ENCODE measurements around the gene MRPL20. TPM values are rescaled to one million over a fixed set of nuclear protein-coding genes. Genes with fewer than 3 reads are reported as not detected.

MRPL20 gene
- total and polyA plus RNA-seq, 9 of the 15 experiments (the other 6 are each of a cell fraction or from before 2014, with no cell fraction given): 180 to 671 (median 229) TPM

DNA sequence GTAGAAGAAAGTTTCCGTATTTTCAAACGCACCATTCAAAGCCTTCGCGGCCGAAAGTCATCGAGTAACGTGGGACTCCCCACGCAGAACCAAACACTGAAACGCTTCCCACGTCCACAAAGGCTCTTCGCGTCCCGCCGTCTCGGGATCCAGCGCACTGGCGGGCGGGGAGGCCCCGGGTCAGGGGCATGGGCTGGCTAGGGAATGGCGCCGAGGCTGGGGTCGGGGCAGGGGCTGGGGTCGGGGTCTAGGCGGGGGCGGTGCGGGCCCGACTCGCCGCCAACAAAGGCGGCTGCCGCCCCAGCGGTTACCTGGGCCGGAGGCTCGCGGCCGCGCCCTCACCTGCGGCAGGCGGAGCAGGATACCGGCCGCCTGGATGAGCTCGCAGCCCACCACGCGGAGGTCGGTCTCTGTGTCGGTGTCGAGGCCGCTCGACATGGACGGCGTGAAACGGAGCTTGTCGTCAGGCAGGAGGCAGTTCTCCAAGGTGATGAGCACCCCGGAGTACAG, 8.4 kb downstream of the MRPL20 start:
- peaks cover 19 to 43% of the 10 kb centered on the region in 2 experiments for H3K4me1 ChIP-seq (replicated peaks in 1 of 2; ENCODE audit: control insufficient read depth in 2 of 2, insufficient read depth in 2 of 2, low read length in 2 of 2)
- H2AFZ ChIP-seq (ENCODE audit: low read depth, low read length): peak overlapping the region; percentile 89
- DNase-seq (ENCODE audit: extremely low read depth in 1 of 4, low spot score in 3 of 4): peak in 2 of 4 experiments; percentile 73
- H3K4me2 ChIP-seq (ENCODE audit: insufficient read depth, low read length): peak overlapping the region; percentile 98
- in situ Hi-C loops (cut with MboI) (no loop called here), intact Hi-C loops (cut with micrococcal nuclease) (loop anchor here (1.0 to 10.0 kb wide), 2 partner anchors 23 to 116 kb away; partner anchors contain the start of genes ATAD3A and AURKAIP1)
- POLR2A ChIA-PET: interaction anchor here (0.7 to 5.2 kb wide), 17 partner anchors 9 to 440 kb away, joined by 3 to 58 read pairs (median 4); partner anchors contain the start of genes ANKRD65, AURKAIP1 and MRPL20
- ATAC-seq: peak; percentile 0; the same call in 2 of the 3 replicates
- no peak for FAIRE-seq
- peaks cover 76% of the 10 kb centered on the region for H3K36me3 ChIP-seq (ENCODE audit: control insufficient read depth, insufficient read depth, low read length)
- no TSS peak for BruUV-seq (replicated peaks)
- H4K20me1 ChIP-seq (replicated peaks; ENCODE audit: control insufficient read depth, insufficient read depth, low read length): peaks cover 14% of the 10 kb centered on the region
- H3K79me2 ChIP-seq (ENCODE audit: control insufficient read depth, insufficient read depth, low read length): peaks cover 76% of the 10 kb centered on the region
- under 1% methylated on average over 42 of the region's 54 CpGs for WGBS (ENCODE audit: insufficient coverage, low coverage, missing lambda C conversion rate)
- peak overlapping the region; percentile 96 to 100 for H3K9ac ChIP-seq (ENCODE audit: insufficient read depth in 1 of 2, low read depth in 2 of 2, low read length in 2 of 2)
- peak overlapping the region; percentile 98 for H3K27ac ChIP-seq (ENCODE audit: extremely low read depth, low read depth, low read length)
- CTCF ChIA-PET (ENCODE audit: low intra/inter-chr PET ratio): interaction anchor here (1.4 kb wide), 1 partner anchor 42 kb away, joined by 3 read pairs; no protein-coding TSS in a partner anchor
- H3K27me3 ChIP-seq (ENCODE audit: control insufficient read depth in 2 of 2, insufficient read depth in 2 of 2, low read length in 2 of 2): no peaks in the 10 kb centered on the region
- H3K9me3 ChIP-seq (replicated peaks; ENCODE audit: control insufficient read depth, insufficient read depth, low read depth, low read length): no peaks in the 10 kb centered on the region
- peaks cover 8% of the 10 kb centered on the region for H3K9me1 ChIP-seq (ENCODE audit: control insufficient read depth, insufficient read depth, low read length)
- H3K4me3 ChIP-seq: peak overlapping the region; percentile 100
- no peak for TF ChIP-seq CXXC5 (CRISPR knock-in tag; IDR thresholded peaks at IDR 0.05)
- TF ChIP-seq ZBTB17 (CRISPR knock-in tag; IDR thresholded peaks at IDR 0.05): peak; percentile 50; the same call in 1 of the 2 replicates
- no peak for TF ChIP-seq SMARCE1 (IDR thresholded peaks at IDR 0.05)
- TF ChIP-seq, protein P1, sequence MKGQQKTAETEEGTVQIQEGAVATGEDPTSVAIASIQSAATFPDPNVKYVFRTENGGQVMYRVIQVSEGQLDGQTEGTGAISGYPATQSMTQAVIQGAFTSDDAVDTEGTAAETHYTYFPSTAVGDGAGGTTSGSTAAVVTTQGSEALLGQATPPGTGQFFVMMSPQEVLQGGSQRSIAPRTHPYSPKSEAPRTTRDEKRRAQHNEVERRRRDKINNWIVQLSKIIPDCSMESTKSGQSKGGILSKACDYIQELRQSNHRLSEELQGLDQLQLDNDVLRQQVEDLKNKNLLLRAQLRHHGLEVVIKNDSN (CRISPR knock-in tag; IDR thresholded peaks at IDR 0.05): peak; percentile 28; the same call in 1 of the 2 replicates
- TF ChIP-seq MTF1 (CRISPR knock-in tag; IDR thresholded peaks at IDR 0.05; ENCODE audit: borderline replicate concordance): no peak
- TF ChIP-seq, protein P2, sequence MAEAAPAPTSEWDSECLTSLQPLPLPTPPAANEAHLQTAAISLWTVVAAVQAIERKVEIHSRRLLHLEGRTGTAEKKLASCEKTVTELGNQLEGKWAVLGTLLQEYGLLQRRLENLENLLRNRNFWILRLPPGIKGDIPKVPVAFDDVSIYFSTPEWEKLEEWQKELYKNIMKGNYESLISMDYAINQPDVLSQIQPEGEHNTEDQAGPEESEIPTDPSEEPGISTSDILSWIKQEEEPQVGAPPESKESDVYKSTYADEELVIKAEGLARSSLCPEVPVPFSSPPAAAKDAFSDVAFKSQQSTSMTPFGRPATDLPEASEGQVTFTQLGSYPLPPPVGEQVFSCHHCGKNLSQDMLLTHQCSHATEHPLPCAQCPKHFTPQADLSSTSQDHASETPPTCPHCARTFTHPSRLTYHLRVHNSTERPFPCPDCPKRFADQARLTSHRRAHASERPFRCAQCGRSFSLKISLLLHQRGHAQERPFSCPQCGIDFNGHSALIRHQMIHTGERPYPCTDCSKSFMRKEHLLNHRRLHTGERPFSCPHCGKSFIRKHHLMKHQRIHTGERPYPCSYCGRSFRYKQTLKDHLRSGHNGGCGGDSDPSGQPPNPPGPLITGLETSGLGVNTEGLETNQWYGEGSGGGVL (CRISPR knock-in tag; IDR thresholded peaks at IDR 0.05): no peak
- TF ChIP-seq, protein P3, sequence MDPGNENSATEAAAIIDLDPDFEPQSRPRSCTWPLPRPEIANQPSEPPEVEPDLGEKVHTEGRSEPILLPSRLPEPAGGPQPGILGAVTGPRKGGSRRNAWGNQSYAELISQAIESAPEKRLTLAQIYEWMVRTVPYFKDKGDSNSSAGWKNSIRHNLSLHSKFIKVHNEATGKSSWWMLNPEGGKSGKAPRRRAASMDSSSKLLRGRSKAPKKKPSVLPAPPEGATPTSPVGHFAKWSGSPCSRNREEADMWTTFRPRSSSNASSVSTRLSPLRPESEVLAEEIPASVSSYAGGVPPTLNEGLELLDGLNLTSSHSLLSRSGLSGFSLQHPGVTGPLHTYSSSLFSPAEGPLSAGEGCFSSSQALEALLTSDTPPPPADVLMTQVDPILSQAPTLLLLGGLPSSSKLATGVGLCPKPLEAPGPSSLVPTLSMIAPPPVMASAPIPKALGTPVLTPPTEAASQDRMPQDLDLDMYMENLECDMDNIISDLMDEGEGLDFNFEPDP (CRISPR knock-in tag; IDR thresholded peaks at IDR 0.05): peak; percentile 83; the same call in 1 of the 2 replicates
- TF ChIP-seq TGIF2 (CRISPR knock-in tag; IDR thresholded peaks at IDR 0.05): 0 out of 2 replicates have a peak, but pooled peaks have one; percentile 38
- TF ChIP-seq CHD1 (IDR thresholded peaks at IDR 0.05; ENCODE audit: low read length): peak; percentile 93
- peak; percentile 81; the same call in 1 of the 2 replicates for TF ChIP-seq ZNF133 (CRISPR knock-in tag; IDR thresholded peaks at IDR 0.05)
- TF ChIP-seq, protein P4, sequence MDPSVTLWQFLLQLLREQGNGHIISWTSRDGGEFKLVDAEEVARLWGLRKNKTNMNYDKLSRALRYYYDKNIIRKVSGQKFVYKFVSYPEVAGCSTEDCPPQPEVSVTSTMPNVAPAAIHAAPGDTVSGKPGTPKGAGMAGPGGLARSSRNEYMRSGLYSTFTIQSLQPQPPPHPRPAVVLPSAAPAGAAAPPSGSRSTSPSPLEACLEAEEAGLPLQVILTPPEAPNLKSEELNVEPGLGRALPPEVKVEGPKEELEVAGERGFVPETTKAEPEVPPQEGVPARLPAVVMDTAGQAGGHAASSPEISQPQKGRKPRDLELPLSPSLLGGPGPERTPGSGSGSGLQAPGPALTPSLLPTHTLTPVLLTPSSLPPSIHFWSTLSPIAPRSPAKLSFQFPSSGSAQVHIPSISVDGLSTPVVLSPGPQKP (CRISPR knock-in tag; IDR thresholded peaks at IDR 0.05): peak; percentile 82; the same call in 1 of the 2 replicates
- TF ChIP-seq ZNF282 (CRISPR knock-in tag; IDR thresholded peaks at IDR 0.05): 0 out of 2 replicates have a peak, but pooled peaks have one; percentile 84
- TF ChIP-seq FOXA3 (CRISPR knock-in tag; conservative IDR thresholded peaks at IDR 0.05 in 1 of 2, IDR thresholded peaks at IDR 0.05 in 1 of 2): peak in 1 of 2 experiments; percentile 45; a peak in 1 of 4 replicates
- TF ChIP-seq ZNF561 (CRISPR knock-in tag; conservative IDR thresholded peaks at IDR 0.05): 0 out of 2 replicates have a peak, but pooled peaks have one; percentile 21
